H1 (cell line): ENCODE data around the gene ZNF407. TPM values are rescaled to one million over a fixed set of nuclear protein-coding genes. Genes with fewer than 3 reads are reported as not detected.

ENCODE experiments used
- CTCF ChIA-PET: fragments of 300-600 bp; sonication (Branson Sonifier 250); formaldehyde crosslinking; loops from one replicate; lab custom pipeline; 2021; ENCODE audit not compliant: partially characterized antibody; lab: Charles Lee
- POLR2A ChIA-PET: fragments of 300-600 bp; sonication (Branson Sonifier 250); formaldehyde crosslinking; loops from one replicate; lab custom pipeline; 2021; ENCODE audit warnings: inconsistent platforms; ENCODE audit not compliant: partially characterized antibody; lab: Charles Lee
- DNase-seq, 2 experiments: peaks; one replicate each; pipeline versions ENCODE4 v3.0.0 to v3.0.0-alpha.2; 2010 to 2022; ENCODE audit warnings: low spot score in 2 of 2, low read depth in 1 of 2, mixed read lengths in 1 of 2
- FAIRE-seq: peaks from 2 replicates; lab custom pipeline; 2011; peaks lifted over from hg19 to GRCh38; lab: Jason Lieb, UNC
- H2AFZ ChIP-seq: 2 replicates; pipeline ENCODE4 v1.8.1; 2012; ENCODE audit warnings: low read length, inconsistent platforms
- H2AK5ac ChIP-seq: 2 replicates; pipeline ENCODE4 v1.6.1; 2013; ENCODE audit warnings: low read depth, low read length
- H2BK120ac ChIP-seq: replicated peaks from 2 replicates; pipeline ENCODE3; 2013; ENCODE audit warnings: low read depth, low read length, inconsistent platforms
- H2BK12ac ChIP-seq: 2 replicates; pipeline ENCODE4 v1.6.1; 2013; ENCODE audit warnings: low read depth, low read length
- H2BK15ac ChIP-seq: 2 replicates; pipeline ENCODE4 v1.6.1; 2013; ENCODE audit warnings: low read length
- H2BK20ac ChIP-seq: 2 replicates; pipeline ENCODE4 v1.6.1; 2013; ENCODE audit warnings: low read length
- H2BK5ac ChIP-seq: 2 replicates; pipeline ENCODE4 v1.6.1; 2013; ENCODE audit warnings: low read depth, low read length
- H3K14ac ChIP-seq: 2 replicates; pipeline ENCODE4 v1.6.1; 2013; ENCODE audit warnings: inconsistent platforms; ENCODE audit not compliant: insufficient read length
- H3K18ac ChIP-seq: 2 replicates; pipeline ENCODE4 v1.6.1; 2013; ENCODE audit warnings: low read length; ENCODE audit errors: extremely low read depth
- H3K23ac ChIP-seq: 2 replicates; pipeline ENCODE4 v1.6.1; 2013; ENCODE audit warnings: inconsistent platforms; ENCODE audit not compliant: insufficient read length
- H3K23me2 ChIP-seq: 2 replicates; pipeline ENCODE4 v1.6.1; 2013; ENCODE audit warnings: low read depth, low read length
- H3K27ac ChIP-seq: 2 replicates; pipeline ENCODE4 v1.6.1; 2011; ENCODE audit warnings: low read depth, low read length, inconsistent platforms
- H3K27me3 ChIP-seq, 4 experiments: replicated peaks in 1 of 4; 1 replicate in 1 of 4; 2 replicates in 3 of 4; pipeline versions ENCODE4 v1.6.1 to v1.8.1; 2011 to 2013; ENCODE audit warnings: low read length in 3 of 4, mild to moderate bottlenecking in 3 of 4, inconsistent platforms in 2 of 4, mixed read lengths in 2 of 4, moderate library complexity in 1 of 4; ENCODE audit not compliant: control insufficient read depth in 3 of 4, insufficient read depth in 3 of 4; ENCODE audit errors: extremely low read depth in 1 of 4
- H3K36me3 ChIP-seq, 4 experiments: 2 replicates each; pipeline versions ENCODE4 v1.6.1 to v1.8.1; 2011 to 2013; ENCODE audit warnings: mild to moderate bottlenecking in 4 of 4, low read length in 3 of 4, moderate library complexity in 2 of 4, control low read depth in 1 of 4, inconsistent platforms in 1 of 4; ENCODE audit not compliant: insufficient read depth in 4 of 4, control insufficient read depth in 2 of 4
- H3K4ac ChIP-seq: replicated peaks from 2 replicates; pipeline ENCODE3; 2013; ENCODE audit warnings: low read length, low read depth, mixed read lengths, inconsistent platforms; ENCODE audit not compliant: insufficient read length
- H3K4me1 ChIP-seq, 4 experiments: replicated peaks in 1 of 4; 1 replicate in 1 of 4; 2 replicates in 3 of 4; pipeline versions ENCODE4 v1.6.1 to v1.8.1; 2011 to 2013; ENCODE audit warnings: low read length in 3 of 4, inconsistent platforms in 2 of 4, mixed read lengths in 1 of 4; ENCODE audit not compliant: insufficient read depth in 4 of 4, control insufficient read depth in 3 of 4
- H3K4me2 ChIP-seq, 2 experiments: 2 replicates each; pipeline versions ENCODE4 v1.6.1 to v1.8.1; 2011 to 2013; ENCODE audit warnings: low read depth in 2 of 2, low read length in 2 of 2, control low read depth in 1 of 2, inconsistent platforms in 1 of 2, mild to moderate bottlenecking in 1 of 2; ENCODE audit not compliant: insufficient read depth in 1 of 2
- H3K4me3 ChIP-seq, 4 experiments: fragments of 200-600, 300-600 bp in 1 of 4; sonication (generic), shearing (Covaris generic), sonication (Bioruptor Twin) in 1 of 4; 2 replicates each; pipeline versions ENCODE4 v1.5.1 to v1.8.1; 2011 to 2016; ENCODE audit warnings: low read length in 4 of 4, low read depth in 3 of 4, control low read depth in 2 of 4, inconsistent platforms in 2 of 4, mild to moderate bottlenecking in 2 of 4, mixed read lengths in 1 of 4, moderate library complexity in 1 of 4; ENCODE audit not compliant: insufficient read depth in 2 of 4; ENCODE audit errors: extremely low read depth in 1 of 4
- H3K56ac ChIP-seq: replicated peaks from 2 replicates; pipeline ENCODE3; 2013; ENCODE audit warnings: low read depth, mild to moderate bottlenecking, mixed read lengths, low read length, inconsistent platforms; ENCODE audit not compliant: insufficient read length
- H3K79me1 ChIP-seq: 2 replicates; pipeline ENCODE4 v1.6.1; 2013; ENCODE audit warnings: low read depth, low read length, control low read depth
- H3K79me2 ChIP-seq, 2 experiments: 2 replicates each; pipeline versions ENCODE4 v1.6.1 to v1.8.1; 2012 to 2013; ENCODE audit warnings: low read length in 2 of 2, mild to moderate bottlenecking in 2 of 2, inconsistent platforms in 1 of 2; ENCODE audit not compliant: insufficient read depth in 2 of 2, control insufficient read depth in 1 of 2
- H3K9ac ChIP-seq, 4 experiments: replicated peaks in 1 of 4; 1 replicate in 1 of 4; 2 replicates in 3 of 4; pipeline versions ENCODE4 v1.6.1 to v1.8.1; 2011 to 2013; ENCODE audit warnings: low read depth in 3 of 4, low read length in 3 of 4, control low read depth in 2 of 4, mild to moderate bottlenecking in 2 of 4, moderate library complexity in 2 of 4, inconsistent platforms in 1 of 4; ENCODE audit errors: extremely low read depth in 1 of 4
- H3K9me3 ChIP-seq, 2 experiments: 2 replicates each; pipeline versions ENCODE4 v1.6.1 to v1.8.1; 2012 to 2013; ENCODE audit warnings: mild to moderate bottlenecking in 2 of 2, moderate library complexity in 2 of 2, control low read depth in 1 of 2, inconsistent platforms in 1 of 2, low read depth in 1 of 2, low read length in 1 of 2, mixed read lengths in 1 of 2; ENCODE audit not compliant: insufficient read depth in 2 of 2
- H4K20me1 ChIP-seq, 2 experiments: replicated peaks in 1 of 2; 2 replicates each; pipeline versions ENCODE3 to v1.8.1; 2011 to 2013; ENCODE audit warnings: inconsistent platforms in 2 of 2, low read length in 2 of 2, mild to moderate bottlenecking in 1 of 2; ENCODE audit not compliant: insufficient read depth in 2 of 2, control insufficient read depth in 1 of 2
- H4K5ac ChIP-seq: 2 replicates; pipeline ENCODE4 v1.6.1; 2013; ENCODE audit warnings: low read length, low read depth, mixed read lengths, inconsistent platforms; ENCODE audit not compliant: insufficient read length
- H4K8ac ChIP-seq: 2 replicates; pipeline ENCODE4 v1.8.0; 2013; ENCODE audit warnings: mild to moderate bottlenecking, moderate library complexity, low read length, inconsistent platforms; ENCODE audit not compliant: insufficient read depth; ENCODE audit errors: extremely low read depth
- H4K91ac ChIP-seq: replicated peaks from 2 replicates; pipeline ENCODE3; 2013; ENCODE audit warnings: low read length, mixed read lengths, inconsistent platforms; ENCODE audit not compliant: insufficient read length
- BACH1 ChIP-seq: IDR thresholded peaks from 2 replicates; pipeline ENCODE4 v1.6.1; 2012; ENCODE audit warnings: low read length, improper control_type of control experiment
- BCL11A ChIP-seq, 2 experiments: IDR thresholded peaks; one replicate each; pipeline ENCODE4 v1.6.1; 2011; ENCODE audit warnings: low read depth in 2 of 2, low read length in 2 of 2, mild to moderate bottlenecking in 2 of 2
- CREB1 ChIP-seq: IDR thresholded peaks from 2 replicates; pipeline ENCODE4 v1.6.1; 2012; ENCODE audit warnings: inconsistent platforms
- GTF2F1 ChIP-seq: IDR thresholded peaks from 2 replicates; pipeline ENCODE4 v1.6.1; 2012; ENCODE audit warnings: low read depth, low read length, improper control_type of control experiment, borderline replicate concordance
- HDAC6 ChIP-seq: IDR thresholded peaks from one replicate; pipeline ENCODE4 v1.7.1; 2012; ENCODE audit warnings: low read depth, mild to moderate bottlenecking, inconsistent platforms, low read length, moderate library complexity
- MAFK ChIP-seq: IDR thresholded peaks from 2 replicates; pipeline ENCODE4 v1.6.1; 2012; ENCODE audit warnings: low read depth, mild to moderate bottlenecking, improper control_type of control experiment, low read length
- POLR2AphosphoS5 ChIP-seq: IDR thresholded peaks from 2 replicates; pipeline ENCODE4 v1.6.1; 2011; ENCODE audit warnings: low read depth, low read length
- RFX5 ChIP-seq: IDR thresholded peaks from 2 replicates; pipeline ENCODE4 v1.6.1; 2011; ENCODE audit warnings: low read depth, low read length, improper control_type of control experiment, borderline replicate concordance
- SAP30 ChIP-seq: fragments of 300-600 bp; sonication (generic); IDR thresholded peaks from 2 replicates; pipeline ENCODE4 v1.7.1; 2012; ENCODE audit warnings: low read length, moderate library complexity, mild to moderate bottlenecking, inconsistent platforms; ENCODE audit not compliant: insufficient read depth, insufficient replicate concordance
- SUZ12 ChIP-seq: fragments of 200-600 bp; sonication (generic); IDR thresholded peaks from 2 replicates; pipeline ENCODE4 v1.6.1; 2012; ENCODE audit warnings: mild to moderate bottlenecking, inconsistent platforms, low read length, moderate library complexity, mixed read lengths
- TAF1 ChIP-seq: IDR thresholded peaks from 2 replicates; pipeline ENCODE4 v1.6.1; 2011; ENCODE audit warnings: mild to moderate bottlenecking, low read depth, low read length
- ZNF274 ChIP-seq: IDR thresholded peaks from 2 replicates; pipeline ENCODE4 v1.7.0; 2012; ENCODE audit warnings: low read length, borderline replicate concordance; ENCODE audit errors: extremely low read depth
- WGBS, 2 experiments: shearing (Covaris generic) in 1 of 2; methylation state at CpG; one replicate each; pipeline versions ENCODE4 v1.1.6 to v1.1.7; 2013 to 2015; ENCODE audit warnings: low lambda C conversion rate in 2 of 2, mixed read lengths in 2 of 2, inconsistent platforms in 1 of 2, low coverage in 1 of 2, missing lambda C conversion rate in 1 of 2; ENCODE audit not compliant: insufficient replicate concordance in 2 of 2, insufficient coverage in 1 of 2, insufficient read length in 1 of 2; ENCODE audit errors: extremely low coverage in 1 of 2, missing lambda C conversion rate in 1 of 2; 5-methylcytosine and 5-hydroxymethylcytosine counted together
- polyA plus RNA-seq, 7 experiments: library from polyadenylated mRNA; depleted of rRNA in 3 of 7; stranded (reverse) in 5 of 7; unstranded in 2 of 7; fragments of >200 nt in 5 of 7; fragments of 200-250 nt in 2 of 7; gene quantifications; 1 replicate in 5 of 7; 2 replicates in 1 of 7; 4 replicates in 1 of 7; pipeline versions ENCODE4 v1.2.1 to v1.2.3, GENCODE V29; 2011 to 2013; ENCODE audit warnings: missing spikeins in 2 of 7, mixed read lengths in 2 of 7
- total RNA-seq: library from RNA; stranded (reverse); fragmentation: NEBNext Ultra II Directional; extraction: Animal tissue kit (Norgen Biotek cat#: 25700); gene quantifications from 2 replicates; pipeline ENCODE4 v1.2.1, GENCODE V29; 2021

Gene ZNF407
- total and polyA plus RNA-seq, 2 of the 8 experiments (the other 6 are each of a cell fraction or from before 2014, with no cell fraction given): 1.5 to 6.8 TPM

DNA sequence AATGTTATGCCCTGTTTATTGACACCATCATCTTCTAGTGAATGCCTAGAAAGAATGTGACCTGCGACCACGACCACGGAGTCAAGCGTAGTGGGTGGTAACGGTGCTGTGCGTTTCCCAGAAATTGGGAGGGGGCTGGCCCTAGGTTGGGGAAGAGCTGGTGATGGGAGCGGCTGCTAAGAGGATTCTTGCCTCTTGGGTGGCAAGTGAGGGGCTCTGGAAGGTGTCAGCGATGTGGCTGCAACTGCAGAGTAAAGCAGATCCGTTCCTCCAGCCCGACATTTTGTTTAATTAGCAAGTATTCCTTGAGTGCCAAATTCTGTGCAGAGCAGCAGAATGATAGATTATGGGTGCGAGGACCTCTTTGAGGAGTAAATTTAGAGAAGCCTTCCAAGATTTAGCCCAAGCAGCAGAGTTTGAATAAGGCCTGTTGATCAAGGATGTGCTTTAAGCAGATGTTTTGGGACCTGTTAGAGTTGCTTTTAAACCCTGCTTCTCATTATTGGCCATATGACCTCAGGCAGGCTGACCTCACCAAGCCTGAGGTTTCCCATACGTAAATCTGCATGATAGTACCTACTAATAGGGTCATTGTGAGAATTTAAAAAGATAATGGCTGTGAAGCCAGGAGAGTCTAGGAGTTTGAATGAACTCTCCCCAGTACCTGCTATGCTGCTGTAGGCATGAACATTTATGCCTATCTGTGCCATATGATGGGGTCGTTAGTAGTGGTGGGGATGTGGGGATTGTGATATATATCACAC, 323.6 kb downstream of the ZNF407 start:
- no peak overlapping the region for H4K5ac ChIP-seq
- H3K14ac ChIP-seq: no peak overlapping the region
- H3K27me3 ChIP-seq: no peaks in the 10 kb centered on the region
- CTCF ChIA-PET: interaction anchor here (1.2 kb wide), 1 partner anchor 14 kb away, joined by 3 read pairs; no protein-coding TSS in a partner anchor
- no peak overlapping the region for H3K9ac ChIP-seq
- peak overlapping the region; percentile 55; the same call in 1 of the 2 replicates for H3K18ac ChIP-seq
- H3K9me3 ChIP-seq: no peaks in the 10 kb centered on the region
- H3K79me1 ChIP-seq: no peaks in the 10 kb centered on the region
- H4K91ac ChIP-seq: no peak overlapping the region
- peak overlapping the region; percentile 48 to 59; a peak in 3 of 4 replicates for H3K4me2 ChIP-seq
- peak overlapping the region in 1 of 4 experiments; percentile 27; a peak in 2 of 8 replicates for H3K4me3 ChIP-seq
- peaks cover 2 to 18% (median 7%) of the 10 kb centered on the region in 4 experiments for H3K4me1 ChIP-seq
- H4K20me1 ChIP-seq: no peaks in the 10 kb centered on the region
- H3K4ac ChIP-seq: no peak overlapping the region
- peak overlapping the region; percentile 42; the same call in 1 of the 2 replicates for H2BK5ac ChIP-seq
- H4K8ac ChIP-seq: no peak overlapping the region
- FAIRE-seq (peak; percentile 81), DNase-seq (no peak)
- H2BK12ac ChIP-seq: peak overlapping the region; percentile 60; the same call in 1 of the 2 replicates
- POLR2A ChIA-PET: no interaction called here
- H2BK20ac ChIP-seq: peak overlapping the region; percentile 56; the same call in 1 of the 2 replicates
- no peak overlapping the region for H2BK120ac ChIP-seq
- H2BK15ac ChIP-seq: no peak overlapping the region
- H3K23me2 ChIP-seq: peaks cover 3% of the 10 kb centered on the region; the same call in 1 of the 2 replicates
- peak overlapping the region; percentile 74; the same call in 1 of the 2 replicates for H2AFZ ChIP-seq
- no peaks in the 10 kb centered on the region for H3K79me2 ChIP-seq
- H3K56ac ChIP-seq: no peak overlapping the region
- no peaks in the 10 kb centered on the region for H3K36me3 ChIP-seq
- H2AK5ac ChIP-seq: 0 out of 2 replicates have a peak overlapping the region, but pooled peaks have one; percentile 3
- H3K27ac ChIP-seq: peak overlapping the region; percentile 51; the same call in 1 of the 2 replicates
- H3K23ac ChIP-seq: no peak overlapping the region
- 56% methylated on average over 13 of the region's 13 CpGs; no CpG with 5 or more reads in 1 of the 2 experiments for WGBS, 2 experiments
- TF ChIP-seq BACH1 (no peak), CREB1 (no peak; the same call in 1 of the 2 replicates), POLR2AphosphoS5 (no peak), ZNF274 (no peak), GTF2F1 (no peak), SUZ12 (no peak), TAF1 (no peak), RFX5 (no peak), MAFK (no peak), HDAC6 (no peak), BCL11A (IDR thresholded peaks at IDR 0.05; ENCODE audit: low read depth in 2 of 2, low read length in 2 of 2) (no peak), SAP30 (no peak)
